GM23338 (cell line): ENCODE data around the gene KANK4. TPM values are rescaled to one million over a fixed set of nuclear protein-coding genes. Genes with fewer than 3 reads are reported as not detected.

Experiments used
- ATAC-seq: fragments of 200-7000 bp; cut with Tn5 transposase; 3 replicates; pipeline ENCODE4 v1.9.1; 2020
- DNase-seq: peaks from one replicate; pipeline ENCODE4 v3.0.0-alpha.2; 2015; ENCODE audit warnings: low spot score
- H2AFZ ChIP-seq: fragments of 200-600 bp; sonication (generic); 2 replicates; pipeline ENCODE4 v1.8.0; 2016; ENCODE audit warnings: antibody characterized with exemption, mild to moderate bottlenecking, moderate library complexity
- H3F3A ChIP-seq: fragments of 200-600 bp; sonication (generic); replicated peaks from 2 replicates; pipeline ENCODE4 v1.8.0; 2017; ENCODE audit warnings: antibody characterized with exemption, mixed run types, low read depth
- H3K27ac ChIP-seq: fragments of 200-600 bp; sonication (generic); 2 replicates; pipeline ENCODE4 v1.6.1; 2016; ENCODE audit warnings: low read depth
- H3K27me3 ChIP-seq: fragments of 200-600 bp; sonication (generic); 2 replicates; pipeline ENCODE4 v1.8.0; 2016; ENCODE audit warnings: mild to moderate bottlenecking, mixed run types, moderate library complexity; ENCODE audit not compliant: insufficient read depth
- H3K36me3 ChIP-seq: fragments of 200-600 bp; sonication (generic); 2 replicates; pipeline ENCODE4 v1.8.0; 2016; ENCODE audit warnings: mild to moderate bottlenecking; ENCODE audit not compliant: insufficient read depth
- H3K4me1 ChIP-seq: fragments of 200-600 bp; sonication (generic); 2 replicates; pipeline ENCODE4 v1.8.0; 2016; ENCODE audit warnings: mild to moderate bottlenecking, moderate library complexity; ENCODE audit not compliant: insufficient read depth
- H3K4me2 ChIP-seq: fragments of 200-600 bp; sonication (generic); 2 replicates; pipeline ENCODE4 v1.7.1; 2017; ENCODE audit warnings: mixed run types
- H3K4me3 ChIP-seq: fragments of 200-600 bp; sonication (generic); 2 replicates; pipeline ENCODE4 v1.6.1; 2016; ENCODE audit warnings: mixed run types
- H3K79me2 ChIP-seq: fragments of 200-600 bp; sonication (generic); replicated peaks from 2 replicates; pipeline ENCODE4 v1.8.0; 2017; ENCODE audit warnings: mild to moderate bottlenecking; ENCODE audit not compliant: insufficient read depth
- H3K9me2 ChIP-seq: fragments of 200-600 bp; sonication (generic); 2 replicates; pipeline ENCODE4 v1.8.0; 2017; ENCODE audit not compliant: insufficient read depth
- H4K20me1 ChIP-seq: fragments of 200-600 bp; sonication (generic); replicated peaks from 2 replicates; pipeline ENCODE4 v1.8.0; 2017; ENCODE audit warnings: mild to moderate bottlenecking; ENCODE audit not compliant: insufficient read depth
- H3K27ac Mint-ChIP-seq: 2 replicates; pipeline ENCODE4 v1.8.0; 2020; ENCODE audit warnings: inconsistent platforms, mild to moderate bottlenecking, moderate library complexity, mixed read lengths
- H3K27me3 Mint-ChIP-seq: 3 replicates; pipeline ENCODE4 v1.8.0; 2022; ENCODE audit warnings: low read depth, mild to moderate bottlenecking, moderate library complexity, mixed read lengths, inconsistent platforms; ENCODE audit not compliant: insufficient read depth, poor library complexity
- H3K36me3 Mint-ChIP-seq: 3 replicates; pipeline ENCODE4 v1.8.0; 2021; ENCODE audit warnings: low read depth, mild to moderate bottlenecking, inconsistent platforms, moderate library complexity, mixed read lengths
- H3K4me1 Mint-ChIP-seq: 3 replicates; pipeline ENCODE4 v1.8.0; 2020; ENCODE audit warnings: mild to moderate bottlenecking, inconsistent platforms, mixed read lengths
- H3K4me3 Mint-ChIP-seq: 3 replicates; pipeline ENCODE4 v1.8.0; 2021; ENCODE audit warnings: moderate library complexity, mild to moderate bottlenecking, inconsistent platforms, mixed read lengths
- H3K9me3 Mint-ChIP-seq: 3 replicates; pipeline ENCODE4 v1.8.0; 2020; ENCODE audit warnings: moderate library complexity, mild to moderate bottlenecking, inconsistent platforms, mixed read lengths
- CREB1 ChIP-seq: fragments of 250-450 bp; sonication (Bioruptor Pico); IDR thresholded peaks from 2 replicates; pipeline ENCODE4 v1.5.0; 2020; ENCODE audit warnings: low read depth, mild to moderate bottlenecking, moderate library complexity
- CTCF ChIP-seq, 2 experiments: fragments of 200-600 bp in 1 of 2; sonication (generic) in 1 of 2; conservative IDR thresholded peaks; 2 replicates each; pipeline versions ENCODE4 v1.5.1 to v1.6.1; 2016 to 2017; ENCODE audit warnings: antibody characterized with exemption in 2 of 2, low read depth in 2 of 2, mild to moderate bottlenecking in 2 of 2, moderate library complexity in 1 of 2
- ETS1 ChIP-seq: IDR thresholded peaks from 2 replicates; pipeline ENCODE4 v1.6.1; 2016; ENCODE audit warnings: antibody characterized with exemption
- JUNB ChIP-seq: IDR thresholded peaks from one replicate; pipeline ENCODE4 v1.6.1; 2016; ENCODE audit warnings: antibody characterized with exemption; ENCODE audit not compliant: unreplicated experiment
- POLR2AphosphoS5 ChIP-seq: IDR thresholded peaks from 2 replicates; pipeline ENCODE4 v1.6.1; 2016; ENCODE audit warnings: antibody characterized with exemption, low read depth
- ZNF331 ChIP-seq: fragments of 250-450 bp; sonication (Bioruptor Pico); IDR thresholded peaks from 2 replicates; pipeline ENCODE4 v1.5.0; 2020; ENCODE audit warnings: low read depth, mild to moderate bottlenecking, moderate library complexity
- polyA plus RNA-seq: library from polyadenylated mRNA; unstranded; fragments of >200 nt; fragmentation: Nextera tagmentation; extraction: Ambion mirVana; gene quantifications from 2 replicates; pipeline ENCODE4 v1.2.1, GENCODE V29; 2016
- total RNA-seq: library from RNA; depleted of rRNA; stranded (reverse); fragments of >200 nt; shearing (Covaris generic); gene quantifications from 2 replicates; pipeline ENCODE4 v1.2.3, GENCODE V29; 2014
- TF ChIP-seq, protein P1 (sequence below): fragments of 250-450 bp; sonication (Bioruptor Pico); IDR thresholded peaks from 2 replicates; pipeline ENCODE4 v1.5.0; 2020; ENCODE audit warnings: mild to moderate bottlenecking, moderate library complexity

Gene KANK4
- total and polyA plus RNA-seq, 2 experiments from 2014 or later, result 0.31 to 0.42 TPM

GRCh38 chr1:62325681-62326080 is 6.4 kb upstream of the KANK4 start:
- TF ChIP-seq ETS1, result no peak
- TF ChIP-seq ZNF331 (CRISPR knock-in tag), result no peak
- no peak for TF ChIP-seq POLR2AphosphoS5
- TF ChIP-seq, protein P1, sequence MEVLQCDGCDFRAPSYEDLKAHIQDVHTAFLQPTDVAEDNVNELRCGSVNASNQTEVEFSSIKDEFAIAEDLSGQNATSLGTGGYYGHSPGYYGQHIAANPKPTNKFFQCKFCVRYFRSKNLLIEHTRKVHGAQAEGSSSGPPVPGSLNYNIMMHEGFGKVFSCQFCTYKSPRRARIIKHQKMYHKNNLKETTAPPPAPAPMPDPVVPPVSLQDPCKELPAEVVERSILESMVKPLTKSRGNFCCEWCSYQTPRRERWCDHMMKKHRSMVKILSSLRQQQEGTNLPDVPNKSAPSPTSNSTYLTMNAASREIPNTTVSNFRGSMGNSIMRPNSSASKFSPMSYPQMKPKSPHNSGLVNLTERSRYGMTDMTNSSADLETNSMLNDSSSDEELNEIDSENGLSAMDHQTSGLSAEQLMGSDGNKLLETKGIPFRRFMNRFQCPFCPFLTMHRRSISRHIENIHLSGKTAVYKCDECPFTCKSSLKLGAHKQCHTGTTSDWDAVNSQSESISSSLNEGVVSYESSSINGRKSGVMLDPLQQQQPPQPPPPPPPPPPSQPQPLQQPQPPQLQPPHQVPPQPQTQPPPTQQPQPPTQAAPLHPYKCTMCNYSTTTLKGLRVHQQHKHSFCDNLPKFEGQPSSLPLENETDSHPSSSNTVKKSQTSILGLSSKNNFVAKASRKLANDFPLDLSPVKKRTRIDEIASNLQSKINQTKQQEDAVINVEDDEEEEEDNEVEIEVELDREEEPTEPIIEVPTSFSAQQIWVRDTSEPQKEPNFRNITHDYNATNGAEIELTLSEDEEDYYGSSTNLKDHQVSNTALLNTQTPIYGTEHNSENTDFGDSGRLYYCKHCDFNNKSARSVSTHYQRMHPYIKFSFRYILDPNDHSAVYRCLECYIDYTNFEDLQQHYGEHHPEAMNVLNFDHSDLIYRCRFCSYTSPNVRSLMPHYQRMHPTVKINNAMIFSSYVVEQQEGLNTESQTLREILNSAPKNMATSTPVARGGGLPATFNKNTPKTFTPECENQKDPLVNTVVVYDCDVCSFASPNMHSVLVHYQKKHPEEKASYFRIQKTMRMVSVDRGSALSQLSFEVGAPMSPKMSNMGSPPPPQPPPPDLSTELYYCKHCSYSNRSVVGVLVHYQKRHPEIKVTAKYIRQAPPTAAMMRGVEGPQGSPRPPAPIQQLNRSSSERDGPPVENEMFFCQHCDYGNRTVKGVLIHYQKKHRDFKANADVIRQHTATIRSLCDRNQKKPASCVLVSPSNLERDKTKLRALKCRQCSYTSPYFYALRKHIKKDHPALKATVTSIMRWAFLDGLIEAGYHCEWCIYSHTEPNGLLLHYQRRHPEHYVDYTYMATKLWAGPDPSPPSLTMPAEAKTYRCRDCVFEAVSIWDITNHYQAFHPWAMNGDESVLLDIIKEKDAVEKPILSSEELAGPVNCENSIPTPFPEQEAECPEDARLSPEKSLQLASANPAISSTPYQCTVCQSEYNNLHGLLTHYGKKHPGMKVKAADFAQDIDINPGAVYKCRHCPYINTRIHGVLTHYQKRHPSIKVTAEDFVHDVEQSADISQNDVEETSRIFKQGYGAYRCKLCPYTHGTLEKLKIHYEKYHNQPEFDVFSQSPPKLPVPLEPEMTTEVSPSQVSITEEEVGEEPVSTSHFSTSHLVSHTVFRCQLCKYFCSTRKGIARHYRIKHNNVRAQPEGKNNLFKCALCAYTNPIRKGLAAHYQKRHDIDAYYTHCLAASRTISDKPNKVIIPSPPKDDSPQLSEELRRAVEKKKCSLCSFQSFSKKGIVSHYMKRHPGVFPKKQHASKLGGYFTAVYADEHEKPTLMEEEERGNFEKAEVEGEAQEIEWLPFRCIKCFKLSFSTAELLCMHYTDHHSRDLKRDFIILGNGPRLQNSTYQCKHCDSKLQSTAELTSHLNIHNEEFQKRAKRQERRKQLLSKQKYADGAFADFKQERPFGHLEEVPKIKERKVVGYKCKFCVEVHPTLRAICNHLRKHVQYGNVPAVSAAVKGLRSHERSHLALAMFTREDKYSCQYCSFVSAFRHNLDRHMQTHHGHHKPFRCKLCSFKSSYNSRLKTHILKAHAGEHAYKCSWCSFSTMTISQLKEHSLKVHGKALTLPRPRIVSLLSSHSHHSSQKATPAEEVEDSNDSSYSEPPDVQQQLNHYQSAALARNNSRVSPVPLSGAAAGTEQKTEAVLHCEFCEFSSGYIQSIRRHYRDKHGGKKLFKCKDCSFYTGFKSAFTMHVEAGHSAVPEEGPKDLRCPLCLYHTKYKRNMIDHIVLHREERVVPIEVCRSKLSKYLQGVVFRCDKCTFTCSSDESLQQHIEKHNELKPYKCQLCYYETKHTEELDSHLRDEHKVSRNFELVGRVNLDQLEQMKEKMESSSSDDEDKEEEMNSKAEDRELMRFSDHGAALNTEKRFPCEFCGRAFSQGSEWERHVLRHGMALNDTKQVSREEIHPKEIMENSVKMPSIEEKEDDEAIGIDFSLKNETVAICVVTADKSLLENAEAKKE (CRISPR knock-in tag), result no peak
- no peaks in the 10 kb centered on the region for H3K9me2 ChIP-seq
- H3F3A ChIP-seq, result no peaks in the 10 kb centered on the region
- Mint-ChIP-seq H3K27me3 (peaks cover 1% of the 10 kb centered on the region), H3K9me3 (peaks cover 3% of the 10 kb centered on the region; the same call in 1 of the 3 replicates), H3K36me3 (0 out of 3 replicates have a peak, but pooled peaks cover 2% of the 10 kb centered on the region), H3K4me1 (peaks cover 8% of the 10 kb centered on the region), H3K4me3 (no peak overlapping the region), H3K27ac (no peak overlapping the region)
- no peak overlapping the region for H3K4me2 ChIP-seq
- peaks cover 8% of the 10 kb centered on the region for H3K27me3 ChIP-seq
- no peak for DNase-seq
- no peaks in the 10 kb centered on the region for H3K36me3 ChIP-seq
- H3K4me3 ChIP-seq, result no peak overlapping the region
- no peak overlapping the region for H3K27ac ChIP-seq
- H2AFZ ChIP-seq, result no peak overlapping the region
- no peaks in the 10 kb centered on the region for H3K79me2 ChIP-seq
- no peaks in the 10 kb centered on the region; the same call in 1 of the 2 replicates for H3K4me1 ChIP-seq
- no peak for ATAC-seq
- H4K20me1 ChIP-seq, result no peaks in the 10 kb centered on the region

- no peaks in the 10 kb centered on the region; the same call in 1 of the 2 replicates for H3K4me1 ChIP-seq
- no peaks in the 10 kb centered on the region for H3K36me3 ChIP-seq
- no peaks in the 10 kb centered on the region for H3F3A ChIP-seq
- DNase-seq, result no peak
- no peak overlapping the region for H2AFZ ChIP-seq
- H3K4me2 ChIP-seq, result no peak overlapping the region
- ATAC-seq, result no peak
- no peaks in the 10 kb centered on the region for H3K79me2 ChIP-seq
- Mint-ChIP-seq H3K27me3 (peaks cover 7% of the 10 kb centered on the region), H3K36me3 (0 out of 3 replicates have a peak, but pooled peaks cover 2% of the 10 kb centered on the region), H3K9me3 (peaks cover 3% of the 10 kb centered on the region; the same call in 1 of the 3 replicates), H3K4me1 (peaks cover 8% of the 10 kb centered on the region), H3K4me3 (no peak overlapping the region), H3K27ac (no peak overlapping the region)
- H3K4me3 ChIP-seq, result no peak overlapping the region
- peaks cover 14% of the 10 kb centered on the region for H3K27me3 ChIP-seq
- no peaks in the 10 kb centered on the region for H3K9me2 ChIP-seq
- H4K20me1 ChIP-seq, result no peaks in the 10 kb centered on the region
- H3K27ac ChIP-seq, result no peak overlapping the region
- TF ChIP-seq JUNB, result no peak
- no peak for TF ChIP-seq ZNF331 (CRISPR knock-in tag)
- no peak for TF ChIP-seq POLR2AphosphoS5
- no peak for TF ChIP-seq CTCF (conservative IDR thresholded peaks at IDR 0.05; ENCODE audit: low read depth in 2 of 2)
- no peak for TF ChIP-seq CREB1
Measured at GRCh38 chr1:62325081-62325480, 5.8 kb upstream of the KANK4 start.
